HG03045 (cell line): Measurements from ENCODE around the gene SNAI3.

ENCODE experiments used
- ATAC-seq: cut with Tn5 transposase; IDR thresholded peaks from one replicate; pipeline ENCODE4 v1.9.1; 2021; ENCODE audit warnings: mild to moderate bottlenecking, moderate library complexity; ENCODE audit not compliant: unreplicated experiment

SNAI3 gene

GRCh38 chr16:88636488-88637265 is 49.6 kb downstream of the SNAI3 start:
- no peak for ATAC-seq

DNA sequence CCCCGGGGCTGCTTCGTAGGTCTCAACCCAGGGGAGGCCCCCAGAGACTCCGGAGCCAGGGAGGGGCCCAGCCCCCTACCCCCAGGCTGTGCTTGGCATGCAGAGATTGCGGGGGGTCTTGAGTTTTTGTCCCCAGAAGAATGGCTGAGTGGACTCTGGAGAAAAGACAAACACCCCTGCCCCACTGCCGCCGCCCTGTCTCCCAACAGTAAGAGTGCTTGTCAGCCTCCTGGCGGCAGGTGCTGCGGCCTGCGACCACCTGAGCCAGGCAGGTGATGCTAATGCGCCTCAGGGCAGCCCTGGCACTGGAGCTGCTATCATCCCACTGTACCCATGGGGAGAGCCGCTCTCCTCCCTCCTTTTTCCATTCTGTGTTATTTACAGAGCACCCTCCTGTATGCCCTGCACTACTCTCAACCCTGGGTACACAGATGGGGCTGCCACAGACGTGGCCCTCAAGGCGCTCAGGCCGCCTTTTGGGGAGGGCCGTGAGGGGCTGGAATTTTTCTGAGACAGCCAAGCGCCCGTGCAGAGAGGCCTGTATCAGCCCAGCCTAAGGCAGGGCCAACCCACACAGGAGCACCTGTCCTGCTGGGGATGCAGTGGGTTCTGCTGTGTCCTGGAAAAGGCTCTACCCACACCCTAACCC is 50.5 kb downstream of the SNAI3 start:
- no peak for ATAC-seq

DNA sequence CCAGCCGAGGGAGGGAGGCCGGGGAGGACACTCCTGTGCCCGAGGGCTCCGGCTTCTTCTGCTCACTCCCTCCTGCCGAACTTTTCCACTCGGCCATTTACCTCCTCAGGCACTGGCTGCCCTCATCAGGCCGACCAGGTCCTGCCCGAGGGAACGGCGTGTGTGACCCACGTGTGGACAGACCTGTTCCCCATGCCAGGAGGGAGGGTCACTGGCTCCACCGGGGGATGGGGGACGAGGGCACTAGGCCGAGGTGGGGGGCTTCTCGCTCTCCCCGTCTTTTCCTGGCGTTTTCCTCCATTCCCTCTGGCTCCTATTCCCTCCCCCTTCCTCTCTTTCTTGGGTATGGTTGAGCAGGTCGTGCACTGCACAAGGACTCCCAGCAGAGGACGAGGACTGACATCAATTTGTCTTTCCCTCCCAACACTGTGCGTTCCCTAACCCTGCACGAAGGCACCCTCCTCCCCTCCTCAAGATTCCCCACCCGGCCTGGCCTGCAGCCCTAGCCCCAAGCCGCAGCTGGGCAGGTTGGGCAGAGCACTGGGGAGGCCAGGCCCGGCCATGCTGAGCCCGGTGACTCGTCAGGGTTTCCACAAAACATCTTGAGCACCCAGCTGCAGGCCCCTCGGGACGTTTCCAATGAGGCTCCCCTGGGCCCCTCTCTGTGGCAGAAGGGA is 51.2 kb downstream of the SNAI3 start:
- ATAC-seq: no peak

- ATAC-seq: peak; percentile 47
Measured at GRCh38 chr16:88634141-88634993, 51.9 kb downstream of the SNAI3 start.

GRCh38 chr16:88633684-88634140 is 52.6 kb downstream of the SNAI3 start:
- peak; percentile 25 for ATAC-seq

DNA sequence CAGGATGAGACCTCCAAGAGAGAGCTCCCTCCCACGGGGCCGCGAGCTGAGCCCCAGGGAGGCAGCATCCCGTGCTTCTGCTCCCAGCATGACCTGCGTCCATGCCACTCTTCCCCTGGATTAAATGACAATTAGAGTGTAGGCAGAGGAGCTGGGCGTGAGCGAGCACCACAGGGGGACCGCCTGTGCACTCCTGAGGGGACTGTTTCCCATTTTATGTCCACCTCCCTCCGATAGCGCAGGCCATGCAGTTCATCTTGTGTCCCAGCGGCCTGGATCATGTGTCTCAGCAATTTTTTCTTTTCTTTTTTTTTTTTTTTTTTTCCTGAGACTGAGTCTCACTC is 53.7 kb downstream of the SNAI3 start:
- ATAC-seq: no peak

DNA sequence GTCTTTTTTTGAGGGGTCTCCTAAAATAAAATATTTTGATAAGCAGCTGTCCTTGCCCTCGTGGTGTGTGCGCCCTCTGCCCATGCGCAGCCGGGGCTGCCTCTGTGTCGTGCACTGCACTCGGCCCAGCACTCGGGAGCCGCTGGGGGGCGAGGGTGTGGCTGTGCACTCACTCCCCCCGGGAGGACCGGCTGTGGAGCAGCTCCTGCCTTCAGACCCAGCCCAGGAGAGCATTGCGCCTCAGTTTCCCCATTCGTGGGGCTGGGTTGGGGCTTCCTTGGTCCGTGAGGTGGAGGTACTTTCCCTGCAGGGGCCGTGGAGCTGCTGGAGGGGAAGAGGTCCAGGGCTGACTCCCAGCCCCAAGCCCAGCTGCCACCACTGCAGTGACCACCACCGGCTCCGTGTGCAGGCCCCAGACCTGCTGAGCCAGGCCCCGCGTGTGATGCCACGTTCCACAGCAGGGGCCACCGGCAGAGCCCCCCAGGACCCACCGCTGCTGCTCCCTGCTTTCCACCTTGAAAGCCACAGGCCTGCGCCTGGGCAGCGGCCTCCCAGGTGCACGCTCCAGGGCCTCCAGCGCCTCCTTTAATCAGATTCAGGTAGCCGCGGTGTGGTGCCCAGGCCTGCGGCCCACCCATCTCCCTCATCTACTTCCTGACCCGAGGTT is 54.3 kb downstream of the SNAI3 start:
- no peak for ATAC-seq

DNA sequence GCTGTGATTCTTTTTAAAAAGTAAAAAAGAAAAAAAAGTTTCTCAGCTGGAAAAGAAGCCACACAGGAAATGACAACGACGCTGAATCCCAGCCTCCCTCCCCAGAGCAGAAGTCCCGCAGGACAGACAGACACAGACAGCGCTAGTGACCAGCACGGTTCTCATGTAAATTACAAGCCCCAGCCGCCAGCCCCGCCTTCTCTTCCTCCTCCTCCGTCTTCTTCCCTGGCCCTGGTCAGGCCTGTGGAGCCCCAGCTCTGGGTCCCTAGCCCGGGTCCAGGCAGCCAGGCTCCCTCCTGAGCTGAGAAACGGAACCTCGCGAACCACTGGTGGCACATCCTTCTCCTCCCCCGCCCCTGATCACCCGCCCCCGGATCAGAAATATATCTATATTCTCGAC is 54.9 kb downstream of the SNAI3 start:
- ATAC-seq: no peak

DNA sequence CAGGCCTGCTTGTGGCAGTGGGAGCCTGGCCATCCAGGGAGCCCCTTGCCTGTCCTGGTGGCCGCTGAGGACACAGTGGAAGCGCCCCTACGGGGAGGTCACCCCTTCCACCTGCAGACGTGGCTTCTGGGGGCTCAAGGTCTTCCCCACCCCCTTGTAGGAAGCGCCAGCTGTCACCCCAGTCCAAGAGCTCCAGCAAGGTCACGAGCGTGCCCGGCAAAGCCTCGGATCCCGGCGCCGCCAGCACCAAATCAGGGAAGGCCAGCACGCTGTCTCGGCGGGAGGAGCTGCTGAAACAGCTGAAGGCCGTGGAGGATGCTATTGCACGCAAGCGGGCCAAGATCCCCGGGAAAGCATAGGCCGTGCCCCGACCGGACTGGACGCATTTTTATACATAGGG is 55.4 kb downstream of the SNAI3 start:
- no peak for ATAC-seq

GRCh38 chr16:88630433-88630832 is 55.9 kb downstream of the SNAI3 start:
- no peak for ATAC-seq

DNA sequence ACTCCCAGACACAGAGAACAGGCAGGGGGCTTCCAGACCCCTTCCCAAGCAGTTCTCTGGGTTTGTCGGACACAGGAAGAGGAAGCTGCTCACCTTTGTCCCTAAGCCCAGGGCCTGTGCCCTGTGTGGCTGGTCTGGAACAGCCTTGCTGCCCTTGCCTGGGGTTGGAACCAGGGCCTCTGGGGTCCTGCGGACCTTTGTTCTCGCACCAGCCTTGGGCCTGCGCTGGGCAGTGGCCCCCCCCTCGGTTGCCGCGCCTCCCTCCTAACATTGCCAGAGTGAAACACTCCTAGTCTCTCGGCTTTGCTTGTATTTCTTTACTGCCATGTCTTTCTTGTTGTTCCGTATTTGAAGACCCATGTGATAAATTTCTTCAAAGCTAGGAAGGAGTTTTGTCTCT is 56.5 kb downstream of the SNAI3 start:
- ATAC-seq: no peak

GRCh38 chr16:88628512-88628974 is 57.8 kb downstream of the SNAI3 start:
- no peak for ATAC-seq
